Upper lobe of left lung (tissue), 6 donors: ENCODE measurements around the gene PUM1. TPM values are rescaled to one million over a fixed set of nuclear protein-coding genes. Genes with fewer than 3 reads are reported as not detected.
A peak's percentile ranks its signal among the peaks of the same experiment; 100 is the strongest.

ENCODE experiments used
- ATAC-seq, 2 donors: fragments of 200-7000 bp; cut with Tn5 transposase; one replicate each; pipeline ENCODE4 v1.9.1; 2022; ENCODE audit warnings: mild to moderate bottlenecking in 2 of 2, moderate library complexity in 2 of 2; ENCODE audit not compliant: low FRiP score in 2 of 2
- DNase-seq, 2 donors: peaks; one replicate each; pipeline ENCODE4 v3.0.0-alpha.2; 2019 to 2020
- H3K27ac ChIP-seq, 4 donors: fragments of 200-600 bp; sonication (generic); one replicate each; pipeline ENCODE4 v1.5.1; 2016 to 2019
- H3K27me3 ChIP-seq, 4 donors: fragments of 200-600 bp; sonication (generic); one replicate each; pipeline ENCODE4 v1.5.1; 2017 to 2019
- H3K36me3 ChIP-seq, 4 donors: fragments of 200-600 bp; sonication (generic); one replicate each; pipeline ENCODE4 v1.5.1; 2016 to 2019
- H3K4me1 ChIP-seq, 4 donors: fragments of 200-600 bp; sonication (generic); one replicate each; pipeline ENCODE4 v1.5.1; 2018 to 2019
- H3K4me3 ChIP-seq, 4 donors: fragments of 200-600 bp; sonication (generic); one replicate each; pipeline ENCODE4 v1.5.1; 2017 to 2019; ENCODE audit warnings: mild to moderate bottlenecking in 2 of 4, moderate library complexity in 1 of 4
- H3K9me3 ChIP-seq, 4 donors: fragments of 200-600 bp; sonication (generic); one replicate each; pipeline ENCODE4 v1.5.1; 2018 to 2019
- EP300 ChIP-seq, 4 donors: sonication (generic); formaldehyde crosslinking; IDR thresholded peaks; one replicate each; pipeline ENCODE4 v1.5.1; 2017; ENCODE audit warnings: antibody characterized with exemption in 4 of 4, control low read depth in 2 of 4
- POLR2A ChIP-seq, 4 donors: fragments of 450-650 bp; IDR thresholded peaks; one replicate each; pipeline ENCODE4 v1.5.1; 2016 to 2017; ENCODE audit warnings: antibody characterized with exemption in 4 of 4, mild to moderate bottlenecking in 2 of 4
- POLR2AphosphoS5 ChIP-seq, 2 donors: sonication (generic); formaldehyde crosslinking; IDR thresholded peaks; one replicate each; pipeline ENCODE4 v1.5.1; 2017; ENCODE audit warnings: antibody characterized with exemption in 2 of 2
- WGBS, 2 donors: methylation state at CpG; one replicate each; pipeline ENCODE4 v1.1.5; 2017 to 2018; 5-methylcytosine and 5-hydroxymethylcytosine counted together
- total RNA-seq, 6 donors: library from RNA; depleted of rRNA in 4 of 6; stranded (reverse); fragments of >200 nt in 4 of 6; gene quantifications; one replicate each; pipeline versions ENCODE4 v1.1.0 to v1.2.1, GENCODE V29; 2016 to 2021
- TF ChIP-seq, protein P1 (sequence below), 6 experiments: fragments of 450-650 bp in 4 of 6; fragments of 200-600 bp in 2 of 6; sonication (generic) in 2 of 6; IDR thresholded peaks; one replicate each; pipeline ENCODE4 v1.5.1; 2016 to 2019; ENCODE audit warnings: antibody characterized with exemption in 6 of 6
- donor health status: DM: no; HTN: no; CAD: no; lungs with moderate emphysema.
- donor health status: DM: no; HTN: yes; CAD: no; lungs with severe emphysema.

The PUM1 gene
- total RNA-seq, 6 donors from 2014 or later, result 85.7 to 124 (median 99.8) TPM

DNA sequence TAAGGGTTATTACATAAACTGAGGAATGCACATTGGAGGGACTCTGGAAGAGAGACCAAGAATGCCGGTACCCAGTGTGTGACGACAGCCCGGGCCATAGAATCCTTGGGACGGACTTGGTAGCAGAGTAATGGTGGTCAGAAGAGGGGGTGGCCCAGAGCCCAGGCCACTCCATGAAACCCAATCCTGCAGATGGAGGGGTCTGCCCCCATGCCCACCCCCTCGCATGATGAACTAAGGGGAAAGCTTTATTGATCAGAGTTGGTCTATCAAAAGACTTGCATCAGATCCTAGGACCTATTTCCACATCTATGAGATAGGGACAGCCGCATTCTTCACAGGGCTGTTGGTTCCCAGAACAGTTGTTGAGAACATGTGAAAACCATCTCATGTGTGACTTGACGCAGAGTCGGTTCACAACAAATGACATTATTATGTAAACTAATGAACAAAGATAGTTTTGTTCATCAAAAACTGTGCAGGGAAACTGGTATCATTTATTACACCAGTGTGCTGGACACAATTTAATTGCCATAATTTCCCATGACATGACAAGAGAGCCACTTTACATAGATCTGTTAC, 135.5 kb downstream of the PUM1 start:
- Histone ChIP-seq H3K27ac (no peak overlapping the region), H3K9me3 (no peaks in the 10 kb centered on the region), H3K27me3 (no peaks in the 10 kb centered on the region), H3K4me1 (no peaks in the 10 kb centered on the region), H3K36me3 (peaks cover 21 to 44% (median 30%) of the 10 kb centered on the region in 4 donors), H3K4me3 (no peak overlapping the region)
- 75 to 77% methylated on average over 8 of the region's 8 CpGs for WGBS, 2 donors
- TF ChIP-seq EP300 (IDR thresholded peaks at IDR 0.05) (no peak), POLR2AphosphoS5 (IDR thresholded peaks at IDR 0.05) (no peak), POLR2A (IDR thresholded peaks at IDR 0.05) (no peak)
- TF ChIP-seq, protein P1, sequence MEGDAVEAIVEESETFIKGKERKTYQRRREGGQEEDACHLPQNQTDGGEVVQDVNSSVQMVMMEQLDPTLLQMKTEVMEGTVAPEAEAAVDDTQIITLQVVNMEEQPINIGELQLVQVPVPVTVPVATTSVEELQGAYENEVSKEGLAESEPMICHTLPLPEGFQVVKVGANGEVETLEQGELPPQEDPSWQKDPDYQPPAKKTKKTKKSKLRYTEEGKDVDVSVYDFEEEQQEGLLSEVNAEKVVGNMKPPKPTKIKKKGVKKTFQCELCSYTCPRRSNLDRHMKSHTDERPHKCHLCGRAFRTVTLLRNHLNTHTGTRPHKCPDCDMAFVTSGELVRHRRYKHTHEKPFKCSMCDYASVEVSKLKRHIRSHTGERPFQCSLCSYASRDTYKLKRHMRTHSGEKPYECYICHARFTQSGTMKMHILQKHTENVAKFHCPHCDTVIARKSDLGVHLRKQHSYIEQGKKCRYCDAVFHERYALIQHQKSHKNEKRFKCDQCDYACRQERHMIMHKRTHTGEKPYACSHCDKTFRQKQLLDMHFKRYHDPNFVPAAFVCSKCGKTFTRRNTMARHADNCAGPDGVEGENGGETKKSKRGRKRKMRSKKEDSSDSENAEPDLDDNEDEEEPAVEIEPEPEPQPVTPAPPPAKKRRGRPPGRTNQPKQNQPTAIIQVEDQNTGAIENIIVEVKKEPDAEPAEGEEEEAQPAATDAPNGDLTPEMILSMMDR (IDR thresholded peaks at IDR 0.05), result no peak
- DNase-seq (no peak), ATAC-seq (peak in 1 of 2 donors; percentile 22)

DNA sequence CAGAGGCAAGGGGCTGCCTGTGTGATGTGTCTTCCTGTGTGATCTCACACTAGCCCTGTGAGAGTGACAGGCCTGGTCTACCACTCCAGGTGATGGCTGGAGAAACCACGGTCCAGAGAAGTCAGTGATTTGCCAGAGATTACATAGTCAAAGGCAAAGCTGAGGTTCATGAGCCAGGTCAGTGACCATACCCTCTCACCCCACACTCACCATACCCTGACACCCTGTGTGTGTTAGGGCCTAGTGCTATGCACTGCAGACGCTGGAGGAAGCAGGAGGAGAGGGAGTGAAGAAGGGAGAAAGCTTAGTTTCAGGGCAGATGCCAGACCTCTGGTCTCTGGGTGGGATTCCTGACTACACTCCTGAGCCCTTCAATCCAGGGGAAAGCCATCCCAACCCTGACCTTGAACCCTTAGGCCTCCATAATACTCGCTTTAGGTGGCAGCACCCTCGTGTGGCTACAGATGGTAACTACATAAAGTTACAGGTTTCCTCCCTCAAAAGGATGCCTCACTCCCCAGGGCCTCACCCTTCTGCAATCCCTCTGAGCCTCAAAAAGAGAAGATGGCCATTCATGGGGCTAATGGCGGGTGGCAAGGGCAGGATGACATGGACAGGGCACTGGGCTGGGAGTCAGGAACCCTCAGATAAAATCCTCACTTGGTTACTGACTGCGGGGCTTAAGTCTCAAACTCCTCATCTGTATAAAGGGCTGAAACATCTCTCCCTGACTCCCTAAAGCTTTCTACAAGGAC, 136.2 kb downstream of the PUM1 start:
- H3K36me3 ChIP-seq, result peaks cover 13 to 37% (median 26%) of the 10 kb centered on the region in 4 donors
- no peak for DNase-seq
- no peak overlapping the region for H3K4me3 ChIP-seq
- no peaks in the 10 kb centered on the region for H3K9me3 ChIP-seq
- no peaks in the 10 kb centered on the region for H3K27me3 ChIP-seq
- WGBS, 2 donors, result 49 to 56% methylated on average over 3 to 6 of the region's 6 CpGs
- H3K4me1 ChIP-seq, result no peaks in the 10 kb centered on the region
- TF ChIP-seq POLR2A (IDR thresholded peaks at IDR 0.05) (no peak), EP300 (IDR thresholded peaks at IDR 0.05) (no peak), POLR2AphosphoS5 (IDR thresholded peaks at IDR 0.05) (no peak)
- TF ChIP-seq, protein P1 (IDR thresholded peaks at IDR 0.05), result peak; percentile 54 to 67 (median 59)
- peak; percentile 82 to 86 for ATAC-seq
- no peak overlapping the region for H3K27ac ChIP-seq

DNA sequence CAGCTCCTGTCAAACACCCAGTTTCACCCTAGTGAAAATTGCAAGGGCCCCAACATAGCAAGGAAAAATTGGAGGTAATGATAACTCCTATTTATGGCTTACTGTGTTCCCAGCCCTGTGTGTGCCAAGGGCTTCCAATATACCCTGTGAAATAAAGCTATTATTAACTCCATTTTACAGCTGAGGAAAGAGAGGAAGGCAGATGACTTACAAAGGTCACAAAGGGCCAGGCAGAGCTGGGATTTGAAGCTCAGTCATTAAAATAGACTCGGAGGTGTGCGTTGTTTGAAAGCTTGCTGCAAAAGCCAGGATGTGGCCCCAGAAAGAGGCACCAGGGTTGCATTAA, 136.8 kb downstream of the PUM1 start:
- Histone ChIP-seq H3K36me3 (peaks cover 10 to 31% (median 20%) of the 10 kb centered on the region in 4 donors), H3K4me1 (no peaks in the 10 kb centered on the region), H3K27me3 (no peaks in the 10 kb centered on the region), H3K27ac (no peak overlapping the region), H3K9me3 (no peaks in the 10 kb centered on the region), H3K4me3 (no peak overlapping the region)
- no peak for ATAC-seq
- WGBS, 2 donors, result 78 to 83% methylated on average over 2 of the region's 2 CpGs
- TF ChIP-seq EP300 (IDR thresholded peaks at IDR 0.05) (no peak), POLR2A (IDR thresholded peaks at IDR 0.05) (no peak), POLR2AphosphoS5 (IDR thresholded peaks at IDR 0.05) (no peak)
- TF ChIP-seq, protein P1 (IDR thresholded peaks at IDR 0.05), result no peak
- no peak for DNase-seq

DNA sequence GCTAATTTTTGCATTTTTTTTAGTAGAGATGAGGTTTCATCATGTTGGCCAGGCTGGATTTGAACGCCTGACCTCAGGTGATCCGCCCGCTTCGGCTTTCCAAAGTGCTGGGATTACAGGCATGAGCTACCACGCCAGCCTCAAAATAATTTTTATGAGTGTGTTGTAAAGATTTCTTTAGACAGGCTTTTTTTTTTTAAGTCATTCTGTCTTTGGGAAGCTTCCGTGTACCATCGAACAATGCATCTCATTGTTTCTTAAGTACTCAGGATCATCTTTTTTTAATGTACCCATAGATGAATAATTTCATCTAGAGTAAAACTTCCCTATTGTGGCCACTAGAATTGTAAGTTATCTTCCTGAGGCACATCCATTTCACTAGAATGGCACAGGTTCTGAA, 137.3 kb downstream of the PUM1 start:
- H3K9me3 ChIP-seq, result no peaks in the 10 kb centered on the region
- H3K4me3 ChIP-seq, result no peak overlapping the region
- DNase-seq, result no peak
- no peaks in the 10 kb centered on the region for H3K27me3 ChIP-seq
- H3K27ac ChIP-seq, result no peak overlapping the region
- H3K4me1 ChIP-seq, result no peaks in the 10 kb centered on the region
- TF ChIP-seq POLR2A (IDR thresholded peaks at IDR 0.05), result no peak
- no peak for TF ChIP-seq EP300 (IDR thresholded peaks at IDR 0.05)
- TF ChIP-seq, protein P1 (IDR thresholded peaks at IDR 0.05), result no peak
- TF ChIP-seq POLR2AphosphoS5 (IDR thresholded peaks at IDR 0.05), result no peak
- H3K36me3 ChIP-seq, result peaks cover 10 to 25% (median 14%) of the 10 kb centered on the region in 4 donors
- WGBS, 2 donors, result 91 to 93% methylated on average over 7 of the region's 7 CpGs
- no peak for ATAC-seq
